Gastrocnemius medialis (tissue), 4 donors: Measurements from ENCODE around the gene CCDC146.

ENCODE experiments used
- CTCF ChIP-seq, 5 experiments: fragments of 450-650 bp in 3 of 5; fragments of 200-600 bp in 2 of 5; sonication (generic) in 2 of 5; IDR thresholded peaks in 4 of 5; conservative IDR thresholded peaks in 1 of 5; 1 replicate in 4 of 5; 2 replicates in 1 of 5; pipeline ENCODE4 v1.5.1; 2016 to 2019; ENCODE audit warnings: antibody characterized with exemption in 5 of 5, mild to moderate bottlenecking in 3 of 5, moderate library complexity in 3 of 5
- POLR2A ChIP-seq, 2 donors: fragments of 450-650 bp; IDR thresholded peaks; one replicate each; pipeline ENCODE4 v1.6.1; 2017; ENCODE audit warnings: antibody characterized with exemption in 2 of 2, mild to moderate bottlenecking in 2 of 2, moderate library complexity in 2 of 2

- TF ChIP-seq CTCF (IDR thresholded peaks at IDR 0.05 in 4 of 5, conservative IDR thresholded peaks at IDR 0.05 in 1 of 5) (no peak), POLR2A (IDR thresholded peaks at IDR 0.05) (no peak)
Observed at GRCh38 chr7:77288676-77289320, 166.4 kb downstream of the CCDC146 start.
